ENCODE results near the gene AS3MT. TPM values are rescaled to one million over a fixed set of nuclear protein-coding genes. Genes with fewer than 3 reads are reported as not detected.

Gene AS3MT
- total RNA-seq, 4 donors from 2014 or later: 0.51 to 15.3 (median 2.6) TPM

GRCh38 chr10:102900006-102900405 is 30.7 kb downstream of the AS3MT start:
- intact Hi-C loops (cut with DNase I; ENCODE audit: low total_unique reads): loop anchor here (5.0 kb wide), 2 partner anchors 68 to 173 kb away; no protein-coding TSS in a partner anchor

DNA sequence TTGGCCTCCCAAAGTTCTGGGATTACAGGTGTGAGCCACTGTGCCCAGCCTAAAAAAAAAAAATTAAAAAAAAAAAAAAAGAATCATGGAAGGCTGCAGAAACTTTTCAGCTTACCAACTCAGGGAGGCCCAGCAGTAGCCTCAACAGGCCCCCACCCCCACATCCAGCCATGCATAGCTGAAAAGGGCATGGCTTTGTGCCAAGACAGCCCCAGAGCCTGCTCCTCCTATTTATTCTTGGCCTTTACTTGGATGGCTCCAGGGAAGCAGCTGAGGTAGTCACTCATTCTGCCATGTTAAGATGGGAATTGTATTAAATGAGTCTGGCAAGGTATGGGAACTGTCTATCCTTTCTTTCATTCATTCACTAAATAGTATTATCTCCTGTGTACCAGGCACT is 35.1 kb downstream of the AS3MT start:
- Histone ChIP-seq H3K27ac (no peak overlapping the region), H3K9me3 (no peaks in the 10 kb centered on the region), H3K4me3 (no peak overlapping the region), H3K27me3 (no peaks in the 10 kb centered on the region), H3K36me3 (no peaks in the 10 kb centered on the region), H3K4me1 (no peaks in the 10 kb centered on the region)
- intact Hi-C loops (cut with DNase I; ENCODE audit: low total_unique reads): loop anchor here (5.0 kb wide), 2 partner anchors 72 to 177 kb away; no protein-coding TSS in a partner anchor
- no peak for TF ChIP-seq POLR2A (IDR thresholded peaks at IDR 0.05)
- TF ChIP-seq, protein P1, sequence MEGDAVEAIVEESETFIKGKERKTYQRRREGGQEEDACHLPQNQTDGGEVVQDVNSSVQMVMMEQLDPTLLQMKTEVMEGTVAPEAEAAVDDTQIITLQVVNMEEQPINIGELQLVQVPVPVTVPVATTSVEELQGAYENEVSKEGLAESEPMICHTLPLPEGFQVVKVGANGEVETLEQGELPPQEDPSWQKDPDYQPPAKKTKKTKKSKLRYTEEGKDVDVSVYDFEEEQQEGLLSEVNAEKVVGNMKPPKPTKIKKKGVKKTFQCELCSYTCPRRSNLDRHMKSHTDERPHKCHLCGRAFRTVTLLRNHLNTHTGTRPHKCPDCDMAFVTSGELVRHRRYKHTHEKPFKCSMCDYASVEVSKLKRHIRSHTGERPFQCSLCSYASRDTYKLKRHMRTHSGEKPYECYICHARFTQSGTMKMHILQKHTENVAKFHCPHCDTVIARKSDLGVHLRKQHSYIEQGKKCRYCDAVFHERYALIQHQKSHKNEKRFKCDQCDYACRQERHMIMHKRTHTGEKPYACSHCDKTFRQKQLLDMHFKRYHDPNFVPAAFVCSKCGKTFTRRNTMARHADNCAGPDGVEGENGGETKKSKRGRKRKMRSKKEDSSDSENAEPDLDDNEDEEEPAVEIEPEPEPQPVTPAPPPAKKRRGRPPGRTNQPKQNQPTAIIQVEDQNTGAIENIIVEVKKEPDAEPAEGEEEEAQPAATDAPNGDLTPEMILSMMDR (IDR thresholded peaks at IDR 0.05): no peak
- no peak for DNase-seq

More at GRCh38 chr10:102900006-102900405, 30.7 kb downstream of the AS3MT start:
- Histone ChIP-seq H3K9me3 (no peaks in the 10 kb centered on the region), H3K27ac (no peak overlapping the region), H3K4me3 (no peak overlapping the region), H3K36me3 (no peaks in the 10 kb centered on the region), H3K27me3 (no peaks in the 10 kb centered on the region), H3K4me1 (no peaks in the 10 kb centered on the region)
- no peak for DNase-seq
- TF ChIP-seq, protein P1 (IDR thresholded peaks at IDR 0.05): no peak
- no peak for TF ChIP-seq POLR2A (IDR thresholded peaks at IDR 0.05)

DNA sequence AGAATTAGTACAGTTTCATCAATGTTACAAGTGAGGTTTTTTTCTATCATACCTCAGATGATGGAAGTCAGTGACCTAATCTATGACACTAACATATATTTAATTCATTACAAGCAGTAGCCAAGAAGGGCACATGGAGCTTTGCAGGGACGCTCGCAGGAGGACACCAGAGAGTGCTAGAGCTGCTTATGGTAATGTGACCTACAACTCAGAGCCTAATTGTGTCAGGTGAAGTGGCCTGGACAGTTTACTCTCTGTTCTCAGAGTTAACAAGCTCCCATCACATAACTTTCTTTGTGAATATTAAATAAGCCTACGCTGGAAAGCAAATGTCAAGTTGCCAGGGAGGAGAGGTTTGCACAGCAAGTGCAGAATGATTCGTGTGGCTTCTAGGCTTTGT is 37.2 kb downstream of the AS3MT start:
- H3K4me3 ChIP-seq: no peak overlapping the region
- H3K4me1 ChIP-seq: no peaks in the 10 kb centered on the region
- H3K9me3 ChIP-seq: no peaks in the 10 kb centered on the region
- no peaks in the 10 kb centered on the region for H3K27me3 ChIP-seq
- intact Hi-C loops (cut with DNase I; ENCODE audit: low total_unique reads): no loop called here
- TF ChIP-seq POLR2A (IDR thresholded peaks at IDR 0.05): no peak
- TF ChIP-seq, protein P1 (IDR thresholded peaks at IDR 0.05): no peak
- no peak overlapping the region for H3K27ac ChIP-seq
- no peaks in the 10 kb centered on the region for H3K36me3 ChIP-seq
- no peak for DNase-seq

GRCh38 chr10:102914781-102915180 is 45.5 kb downstream of the AS3MT start:
- intact Hi-C loops (cut with DNase I; ENCODE audit: low total_unique reads): loop anchor here (5.0 kb wide), 2 partner anchors 153 to 328 kb away; no protein-coding TSS in a partner anchor
- H3K36me3 ChIP-seq: no peaks in the 10 kb centered on the region
- DNase-seq: no peak
- H3K9me3 ChIP-seq: no peaks in the 10 kb centered on the region
- peaks cover 0 to 4% of the 10 kb centered on the region in 2 donors for H3K4me1 ChIP-seq
- no peaks in the 10 kb centered on the region for H3K27me3 ChIP-seq
- H3K27ac ChIP-seq: no peak overlapping the region
- H3K4me3 ChIP-seq: no peak overlapping the region
- no peak for TF ChIP-seq POLR2A (IDR thresholded peaks at IDR 0.05)
- TF ChIP-seq, protein P1 (IDR thresholded peaks at IDR 0.05): no peak

- Histone ChIP-seq H3K27ac (no peak overlapping the region), H3K9me3 (no peaks in the 10 kb centered on the region), H3K27me3 (no peaks in the 10 kb centered on the region), H3K4me1 (peaks cover 0 to 4% of the 10 kb centered on the region in 2 donors), H3K36me3 (no peaks in the 10 kb centered on the region), H3K4me3 (no peak overlapping the region)
- TF ChIP-seq, protein P1 (IDR thresholded peaks at IDR 0.05): no peak
- no peak for TF ChIP-seq POLR2A (IDR thresholded peaks at IDR 0.05)
- intact Hi-C loops (cut with DNase I; ENCODE audit: low total_unique reads): loop anchor here (5.0 kb wide), 2 partner anchors 151 to 326 kb away; no protein-coding TSS in a partner anchor
- no peak for DNase-seq
Measured at GRCh38 chr10:102916173-102916572, 46.9 kb downstream of the AS3MT start.

Data from uterus (tissue), 4 donors.